Mesenchymal stem cell (in vitro differentiated cells and primary cell): ENCODE measurements around the gene FAM120B.

Experiments used
- DNase-seq: peaks from one replicate; pipeline ENCODE4 v3.0.0-alpha.2; 2013
- H2AFZ ChIP-seq: one replicate; pipeline ENCODE4 v1.6.1; 2013; ENCODE audit warnings: low read depth, mild to moderate bottlenecking, control low read depth, inconsistent platforms, low read length, moderate library complexity
- H2AK5ac ChIP-seq: 2 replicates; pipeline ENCODE4 v1.6.1; 2013; ENCODE audit warnings: low read length, moderate library complexity, mild to moderate bottlenecking, inconsistent platforms; ENCODE audit not compliant: severe bottlenecking
- H2BK120ac ChIP-seq: one replicate; pipeline ENCODE4 v1.6.1; 2013; ENCODE audit warnings: low read depth, mild to moderate bottlenecking, inconsistent platforms, low read length, moderate library complexity
- H2BK12ac ChIP-seq, 2 experiments: one replicate each; pipeline ENCODE4 v1.6.1; 2013; ENCODE audit warnings: inconsistent platforms in 2 of 2, low read length in 2 of 2, mild to moderate bottlenecking in 2 of 2, moderate library complexity in 2 of 2, control low read depth in 1 of 2
- H2BK15ac ChIP-seq: one replicate; pipeline ENCODE4 v1.6.1; 2013; ENCODE audit warnings: mild to moderate bottlenecking, low read depth, inconsistent platforms; ENCODE audit not compliant: poor library complexity, severe bottlenecking
- H2BK5ac ChIP-seq: 2 replicates; pipeline ENCODE4 v1.6.1; 2013; ENCODE audit warnings: low read depth, mild to moderate bottlenecking, low read length, control low read depth, inconsistent platforms; ENCODE audit not compliant: poor library complexity, severe bottlenecking
- H3K14ac ChIP-seq, 2 experiments: one replicate each; pipeline ENCODE4 v1.6.1; 2013; ENCODE audit warnings: inconsistent platforms in 2 of 2, low read length in 2 of 2, control low read depth in 1 of 2, mild to moderate bottlenecking in 1 of 2, moderate library complexity in 1 of 2
- H3K18ac ChIP-seq, 2 experiments: one replicate each; pipeline ENCODE4 v1.6.1; 2013; ENCODE audit warnings: inconsistent platforms in 2 of 2, low read length in 2 of 2, control low read depth in 1 of 2, low read depth in 1 of 2, mild to moderate bottlenecking in 1 of 2
- H3K23ac ChIP-seq, 2 experiments: one replicate each; pipeline ENCODE4 v1.6.1; 2013; ENCODE audit warnings: inconsistent platforms in 2 of 2, low read length in 2 of 2, mild to moderate bottlenecking in 2 of 2, moderate library complexity in 2 of 2, control low read depth in 1 of 2
- H3K27ac ChIP-seq: 2 replicates; pipeline ENCODE4 v1.5.1; 2013; ENCODE audit warnings: mild to moderate bottlenecking, moderate library complexity, low read length, control low read depth, inconsistent platforms; ENCODE audit not compliant: poor library complexity, severe bottlenecking
- H3K27me3 ChIP-seq, 2 experiments: 2 replicates each; pipeline versions ENCODE4 v1.6.1 to v1.7.0; 2013; ENCODE audit warnings: low read length in 2 of 2, mild to moderate bottlenecking in 2 of 2, moderate library complexity in 2 of 2, control low read depth in 1 of 2, inconsistent platforms in 1 of 2; ENCODE audit not compliant: control insufficient read depth in 1 of 2, insufficient read depth in 1 of 2
- H3K36me3 ChIP-seq, 2 experiments: 2 replicates each; pipeline versions ENCODE4 v1.6.1 to v1.7.0; 2013; ENCODE audit warnings: low read length in 2 of 2, control low read depth in 1 of 2, inconsistent platforms in 1 of 2, low read depth in 1 of 2, mild to moderate bottlenecking in 1 of 2; ENCODE audit not compliant: insufficient read depth in 2 of 2, control insufficient read depth in 1 of 2
- H3K4ac ChIP-seq, 2 experiments: one replicate each; pipeline ENCODE4 v1.6.1; 2013; ENCODE audit warnings: inconsistent platforms in 2 of 2, low read length in 2 of 2, mild to moderate bottlenecking in 2 of 2, moderate library complexity in 2 of 2, control low read depth in 1 of 2, low read depth in 1 of 2
- H3K4me1 ChIP-seq: 2 replicates; pipeline ENCODE4 v1.6.1; 2013; ENCODE audit warnings: low read depth, low read length, control low read depth; ENCODE audit not compliant: control insufficient read depth, insufficient read depth
- H3K4me2 ChIP-seq: 2 replicates; pipeline ENCODE4 v1.6.1; 2013; ENCODE audit warnings: low read length, mild to moderate bottlenecking, inconsistent platforms; ENCODE audit not compliant: poor library complexity, severe bottlenecking
- H3K4me3 ChIP-seq, 2 experiments: 2 replicates each; pipeline versions ENCODE4 v1.5.1 to v1.7.0; 2013; ENCODE audit warnings: low read length in 2 of 2, mild to moderate bottlenecking in 2 of 2, control low read depth in 1 of 2, low read depth in 1 of 2; ENCODE audit not compliant: insufficient read depth in 1 of 2
- H3K79me1 ChIP-seq: replicated peaks from 2 replicates; pipeline ENCODE4 v1.6.1; 2013; ENCODE audit warnings: mild to moderate bottlenecking, control low read depth, low read length, inconsistent platforms; ENCODE audit not compliant: poor library complexity, severe bottlenecking
- H3K9ac ChIP-seq: 2 replicates; pipeline ENCODE4 v1.7.0; 2013; ENCODE audit warnings: mild to moderate bottlenecking, low read length, moderate library complexity
- H3K9me3 ChIP-seq: 2 replicates; pipeline ENCODE4 v1.7.0; 2013; ENCODE audit warnings: mild to moderate bottlenecking, low read length; ENCODE audit not compliant: control insufficient read depth
- H4K8ac ChIP-seq: one replicate; pipeline ENCODE4 v1.6.1; 2013; ENCODE audit warnings: inconsistent platforms, mild to moderate bottlenecking, low read length, moderate library complexity
- H4K91ac ChIP-seq: one replicate; pipeline ENCODE4 v1.6.1; 2013; ENCODE audit warnings: mild to moderate bottlenecking, low read length, inconsistent platforms
- WGBS: methylation state at CpG from one replicate; pipeline ENCODE4 v1.1.7; 2013; ENCODE audit warnings: mixed read lengths; 5-methylcytosine and 5-hydroxymethylcytosine counted together

FAM120B gene

DNA sequence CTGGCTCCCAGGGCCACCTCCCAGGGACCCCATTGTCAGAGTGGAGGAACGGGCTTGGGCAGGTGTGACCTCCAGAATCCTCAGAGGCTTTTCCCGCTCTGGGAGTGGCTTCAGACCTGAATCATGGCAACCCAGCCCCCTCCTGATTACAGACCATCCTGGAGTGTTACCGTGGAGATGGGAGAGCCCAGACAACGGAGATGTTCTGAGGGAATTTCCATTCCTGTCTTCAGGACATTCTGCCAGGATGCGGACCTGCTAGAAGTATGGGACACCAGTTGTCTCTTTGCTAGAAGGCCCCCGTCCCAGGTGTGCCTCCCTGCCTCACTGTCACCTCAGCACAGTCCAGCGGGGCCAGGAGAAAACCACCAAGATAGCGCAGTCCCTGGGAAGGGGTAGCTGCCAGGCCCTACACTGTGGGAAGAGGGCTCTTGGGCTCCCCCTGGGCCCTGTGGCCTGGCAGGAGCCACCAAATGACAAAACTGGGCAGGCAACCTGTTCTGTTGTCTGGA lies 136.6 kb downstream of the FAM120B start:
- Histone ChIP-seq H3K23ac (no peak overlapping the region), H3K18ac (no peak overlapping the region), H3K27me3 (peaks cover 0 to 14% of the 10 kb centered on the region in 2 experiments), H3K4me3 (no peak overlapping the region), H3K27ac (no peak overlapping the region), H2AK5ac (no peak overlapping the region), H3K9me3 (no peaks in the 10 kb centered on the region), H3K9ac (no peak overlapping the region), H3K36me3 (no peaks in the 10 kb centered on the region), H3K79me1 (no peaks in the 10 kb centered on the region), H4K8ac (no peak overlapping the region), H3K4ac (no peak overlapping the region), H3K14ac (no peak overlapping the region), H3K4me2 (no peak overlapping the region), H2BK15ac (no peak overlapping the region), H2BK5ac (no peak overlapping the region), H2BK120ac (no peak overlapping the region), H2AFZ (no peak overlapping the region), H4K91ac (no peak overlapping the region), H2BK12ac (no peak overlapping the region), H3K4me1 (peaks cover 26% of the 10 kb centered on the region)
- 91% methylated on average over 8 of the region's 8 CpGs for WGBS
- DNase-seq, result no peak

DNA sequence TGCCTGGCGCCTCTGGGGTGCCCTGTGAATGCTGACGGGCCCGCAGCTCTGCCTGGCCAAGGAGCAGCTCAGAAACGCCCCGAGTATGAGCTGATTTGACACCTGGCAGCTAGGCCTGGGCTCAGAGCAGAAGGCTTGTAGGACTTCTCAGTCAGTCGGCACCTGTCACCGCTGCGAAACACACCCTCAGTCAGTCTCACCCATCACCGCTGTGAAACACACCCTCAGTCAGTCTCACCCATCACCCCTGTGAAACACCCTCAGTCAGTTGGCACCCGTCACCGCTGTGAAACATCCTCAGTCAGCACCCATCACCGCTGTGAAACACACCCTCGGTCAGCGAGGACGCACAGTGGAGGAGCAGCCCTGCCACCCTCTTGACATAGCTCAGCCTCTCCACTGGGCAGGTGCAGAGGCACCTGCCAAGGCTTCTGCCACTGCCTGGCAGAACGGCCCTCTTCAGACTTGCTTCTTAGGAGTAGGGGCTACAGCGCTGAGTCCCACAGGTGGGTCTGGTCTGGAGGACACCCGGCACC lies 137.6 kb downstream of the FAM120B start:
- H3K9ac ChIP-seq, result no peak overlapping the region
- no peak overlapping the region for H2AK5ac ChIP-seq
- H2BK5ac ChIP-seq, result no peak overlapping the region
- H2AFZ ChIP-seq, result no peak overlapping the region
- DNase-seq, result no peak
- H3K27ac ChIP-seq, result no peak overlapping the region
- H3K79me1 ChIP-seq, result no peaks in the 10 kb centered on the region
- no peak overlapping the region for H4K91ac ChIP-seq
- no peak overlapping the region for H3K4me2 ChIP-seq
- no peak overlapping the region for H3K18ac ChIP-seq
- H3K14ac ChIP-seq, result no peak overlapping the region
- H3K4me3 ChIP-seq, result no peak overlapping the region
- peaks cover 18% of the 10 kb centered on the region for H3K4me1 ChIP-seq
- no peak overlapping the region for H3K4ac ChIP-seq
- no peak overlapping the region for H2BK12ac ChIP-seq
- H3K9me3 ChIP-seq, result no peaks in the 10 kb centered on the region
- 92% methylated on average over 18 of the region's 18 CpGs for WGBS
- no peaks in the 10 kb centered on the region for H3K36me3 ChIP-seq
- H4K8ac ChIP-seq, result no peak overlapping the region
- no peak overlapping the region for H3K23ac ChIP-seq
- H2BK15ac ChIP-seq, result no peak overlapping the region
- H2BK120ac ChIP-seq, result no peak overlapping the region
- peaks cover 0 to 14% of the 10 kb centered on the region in 2 experiments for H3K27me3 ChIP-seq

DNA sequence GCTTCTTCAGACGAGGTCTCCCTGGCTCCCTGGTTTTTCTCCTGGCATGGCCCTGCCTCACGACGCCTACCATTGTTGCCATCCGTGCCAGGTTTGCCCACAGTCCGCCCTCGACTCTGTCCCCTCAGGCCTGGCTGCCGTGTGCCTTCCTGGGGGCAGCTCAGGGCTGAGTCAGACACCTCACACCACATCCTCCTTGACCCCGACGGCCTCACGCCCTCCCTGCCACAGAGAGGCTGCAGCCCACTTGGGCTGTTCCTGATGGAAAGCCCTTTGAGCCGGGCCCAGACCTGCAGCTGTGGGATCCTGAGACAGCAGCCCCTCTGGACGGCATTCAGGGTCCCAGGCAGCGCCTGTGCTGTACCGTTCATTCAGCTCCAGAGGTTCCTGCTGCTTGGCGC lies 138.3 kb downstream of the FAM120B start:
- Histone ChIP-seq H3K79me1 (no peaks in the 10 kb centered on the region), H2AK5ac (no peak overlapping the region), H3K23ac (no peak overlapping the region), H3K27me3 (peaks cover 0 to 14% of the 10 kb centered on the region in 2 experiments), H2BK15ac (no peak overlapping the region), H3K9me3 (no peaks in the 10 kb centered on the region), H2BK12ac (no peak overlapping the region), H3K9ac (no peak overlapping the region), H4K91ac (no peak overlapping the region), H3K4me2 (no peak overlapping the region), H2AFZ (no peak overlapping the region), H2BK5ac (no peak overlapping the region), H3K4me3 (no peak overlapping the region), H3K18ac (no peak overlapping the region), H4K8ac (no peak overlapping the region), H3K4ac (no peak overlapping the region), H3K4me1 (peaks cover 11% of the 10 kb centered on the region), H3K27ac (no peak overlapping the region), H3K14ac (peak overlapping the region in 1 of 2 experiments; percentile 19), H2BK120ac (no peak overlapping the region), H3K36me3 (no peaks in the 10 kb centered on the region)
- WGBS, result 84% methylated on average over 15 of the region's 15 CpGs
- DNase-seq, result no peak

DNA sequence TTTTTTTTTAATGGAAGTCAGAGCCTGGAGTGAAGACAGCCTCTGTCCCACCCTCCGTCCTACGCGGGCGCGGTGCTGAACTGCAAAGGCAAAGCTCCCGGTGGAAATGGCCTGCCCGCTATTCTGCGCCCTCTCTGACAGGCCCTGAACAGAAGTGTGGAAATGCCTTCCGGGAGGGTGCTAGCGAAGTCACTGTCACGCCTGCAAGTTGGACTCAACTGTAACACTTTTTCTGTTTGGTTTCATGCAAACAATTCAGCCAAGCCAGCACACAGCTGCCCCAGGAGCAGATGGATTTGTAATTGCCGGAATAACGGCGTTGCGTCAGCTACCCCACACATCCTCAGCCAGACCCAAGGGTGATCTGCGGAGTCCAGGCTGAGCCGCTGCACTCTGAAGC lies 138.9 kb downstream of the FAM120B start:
- DNase-seq, result no peak
- H2BK120ac ChIP-seq, result no peak overlapping the region
- H3K27ac ChIP-seq, result no peak overlapping the region
- H3K9ac ChIP-seq, result no peak overlapping the region
- no peak overlapping the region for H3K4ac ChIP-seq
- H3K18ac ChIP-seq, result no peak overlapping the region
- no peak overlapping the region for H4K8ac ChIP-seq
- no peak overlapping the region for H2BK5ac ChIP-seq
- peaks cover 0 to 14% of the 10 kb centered on the region in 2 experiments for H3K27me3 ChIP-seq
- H3K4me3 ChIP-seq, result no peak overlapping the region
- H2AK5ac ChIP-seq, result no peak overlapping the region
- no peak overlapping the region for H2AFZ ChIP-seq
- no peak overlapping the region for H4K91ac ChIP-seq
- no peak overlapping the region for H2BK12ac ChIP-seq
- no peak overlapping the region for H3K4me2 ChIP-seq
- H2BK15ac ChIP-seq, result no peak overlapping the region
- WGBS, result 95% methylated on average over 17 of the region's 17 CpGs
- no peaks in the 10 kb centered on the region for H3K9me3 ChIP-seq
- peaks cover 5% of the 10 kb centered on the region for H3K4me1 ChIP-seq
- H3K36me3 ChIP-seq, result no peaks in the 10 kb centered on the region
- H3K23ac ChIP-seq, result no peak overlapping the region
- H3K79me1 ChIP-seq, result no peaks in the 10 kb centered on the region
- no peak overlapping the region for H3K14ac ChIP-seq
